Fibroblast of pulmonary artery (primary cell): ENCODE data around the gene UBE2E1.
"Not testable (repeated sequence)": the region's sequence is repeated elsewhere in the genome, so short reads cannot be mapped to it uniquely, and the experiment has no call there.

Experiments used
- DNase-seq: peaks from one replicate; pipeline ENCODE4 v3.0.0-alpha.2; 2010; ENCODE audit warnings: low read depth
- H3K4me3 ChIP-seq: replicated peaks from 2 replicates; pipeline ENCODE4 v1.5.1; 2011; ENCODE audit warnings: low read depth, mild to moderate bottlenecking, control low read depth, low read length, moderate library complexity
- TF ChIP-seq, protein P1 (sequence below): IDR thresholded peaks from 2 replicates; pipeline ENCODE4 v1.5.1; 2011; ENCODE audit warnings: mild to moderate bottlenecking, control low read depth, low read length, inconsistent platforms; ENCODE audit errors: missing control alignments

Gene UBE2E1

DNA sequence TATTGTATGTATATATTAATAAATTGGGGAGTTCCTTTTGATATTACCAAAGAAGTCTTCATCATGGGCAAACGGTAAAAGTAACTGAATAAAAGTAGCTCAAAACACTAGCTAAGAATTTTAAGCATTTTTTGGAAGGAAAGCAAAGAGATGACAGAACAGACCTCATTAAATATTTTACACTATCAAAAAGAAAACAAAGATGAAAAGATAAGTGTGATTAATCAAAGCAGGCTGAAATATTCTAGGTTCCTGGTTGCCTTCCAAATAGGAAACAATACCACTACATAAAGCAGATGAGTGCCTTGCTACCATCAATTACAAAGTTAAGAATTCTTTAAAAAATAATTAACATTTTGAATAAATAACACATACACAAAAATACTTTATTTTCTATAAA lies 107.4 kb downstream of the UBE2E1 start:
- no peak for DNase-seq
- no peak overlapping the region for H3K4me3 ChIP-seq
- TF ChIP-seq, protein P1, sequence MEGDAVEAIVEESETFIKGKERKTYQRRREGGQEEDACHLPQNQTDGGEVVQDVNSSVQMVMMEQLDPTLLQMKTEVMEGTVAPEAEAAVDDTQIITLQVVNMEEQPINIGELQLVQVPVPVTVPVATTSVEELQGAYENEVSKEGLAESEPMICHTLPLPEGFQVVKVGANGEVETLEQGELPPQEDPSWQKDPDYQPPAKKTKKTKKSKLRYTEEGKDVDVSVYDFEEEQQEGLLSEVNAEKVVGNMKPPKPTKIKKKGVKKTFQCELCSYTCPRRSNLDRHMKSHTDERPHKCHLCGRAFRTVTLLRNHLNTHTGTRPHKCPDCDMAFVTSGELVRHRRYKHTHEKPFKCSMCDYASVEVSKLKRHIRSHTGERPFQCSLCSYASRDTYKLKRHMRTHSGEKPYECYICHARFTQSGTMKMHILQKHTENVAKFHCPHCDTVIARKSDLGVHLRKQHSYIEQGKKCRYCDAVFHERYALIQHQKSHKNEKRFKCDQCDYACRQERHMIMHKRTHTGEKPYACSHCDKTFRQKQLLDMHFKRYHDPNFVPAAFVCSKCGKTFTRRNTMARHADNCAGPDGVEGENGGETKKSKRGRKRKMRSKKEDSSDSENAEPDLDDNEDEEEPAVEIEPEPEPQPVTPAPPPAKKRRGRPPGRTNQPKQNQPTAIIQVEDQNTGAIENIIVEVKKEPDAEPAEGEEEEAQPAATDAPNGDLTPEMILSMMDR: no peak

DNA sequence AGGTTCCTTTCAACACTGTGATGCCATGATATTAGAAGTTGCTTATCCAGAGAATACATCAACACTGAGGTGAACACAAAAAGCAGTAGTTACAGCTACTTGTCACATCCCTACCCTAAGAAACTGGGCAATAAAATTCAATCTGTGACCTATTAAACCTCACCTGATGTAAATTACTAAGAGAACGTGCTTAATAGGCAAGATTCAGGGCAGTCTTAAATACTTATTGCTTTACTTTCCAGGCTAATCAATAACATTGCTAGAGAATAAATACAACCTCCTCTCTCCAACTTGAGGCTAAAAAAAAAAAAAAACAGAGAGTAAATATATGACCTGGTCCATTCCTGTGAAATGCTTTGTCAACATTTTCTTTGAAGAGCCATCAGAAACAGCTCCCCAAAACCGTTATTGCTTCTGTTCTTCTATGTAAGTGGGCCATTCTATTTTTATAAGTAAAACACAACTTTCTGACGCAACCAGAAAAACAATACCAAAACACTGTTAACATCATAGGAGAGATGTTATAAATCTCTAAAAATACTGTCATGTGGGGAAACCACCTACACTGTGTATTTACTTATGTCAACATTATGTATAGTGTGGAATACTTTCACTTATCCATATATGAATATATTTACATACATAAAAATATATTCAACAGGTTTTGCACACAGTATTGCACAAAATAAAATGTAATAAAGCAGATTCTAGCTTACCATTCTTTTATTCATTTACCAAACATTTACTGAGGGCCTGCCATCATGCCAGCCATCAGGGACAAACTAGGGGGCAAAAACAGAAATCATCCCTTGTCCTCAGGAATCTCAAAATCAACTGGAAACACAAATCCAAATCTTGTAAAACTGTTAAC lies 108.4 kb downstream of the UBE2E1 start:
- no peak overlapping the region for H3K4me3 ChIP-seq
- TF ChIP-seq, protein P1: no peak
- no peak for DNase-seq

DNA sequence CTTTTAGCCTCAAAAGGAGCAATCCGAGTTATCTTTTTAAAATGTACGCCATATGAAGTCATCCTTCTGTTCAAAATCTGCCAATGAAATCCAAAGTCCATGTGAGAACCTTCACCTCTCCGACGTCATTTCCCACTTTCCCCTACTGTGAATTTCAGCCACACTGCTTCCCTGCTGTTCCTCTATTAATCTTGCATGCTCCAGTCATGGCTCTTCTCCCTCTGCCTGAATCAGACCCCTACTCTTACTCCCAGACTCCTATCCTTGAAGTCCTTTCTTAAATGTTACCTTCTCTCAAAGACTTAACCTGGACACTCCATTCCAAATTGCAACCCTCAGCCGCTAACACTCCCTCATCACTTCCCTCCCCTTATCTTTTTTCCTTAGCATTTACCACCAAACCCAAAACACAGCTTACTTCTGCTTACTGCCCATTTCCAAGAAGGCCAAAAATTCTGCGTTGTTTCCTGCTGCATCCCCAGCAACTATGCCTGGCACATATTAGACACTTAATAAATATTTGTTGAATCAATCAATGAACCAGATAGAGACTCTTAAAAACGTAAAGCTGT lies 109.9 kb downstream of the UBE2E1 start:
- peak; percentile 67 for DNase-seq
- peak overlapping the region; percentile 99 for H3K4me3 ChIP-seq
- TF ChIP-seq, protein P1: no peak

DNA sequence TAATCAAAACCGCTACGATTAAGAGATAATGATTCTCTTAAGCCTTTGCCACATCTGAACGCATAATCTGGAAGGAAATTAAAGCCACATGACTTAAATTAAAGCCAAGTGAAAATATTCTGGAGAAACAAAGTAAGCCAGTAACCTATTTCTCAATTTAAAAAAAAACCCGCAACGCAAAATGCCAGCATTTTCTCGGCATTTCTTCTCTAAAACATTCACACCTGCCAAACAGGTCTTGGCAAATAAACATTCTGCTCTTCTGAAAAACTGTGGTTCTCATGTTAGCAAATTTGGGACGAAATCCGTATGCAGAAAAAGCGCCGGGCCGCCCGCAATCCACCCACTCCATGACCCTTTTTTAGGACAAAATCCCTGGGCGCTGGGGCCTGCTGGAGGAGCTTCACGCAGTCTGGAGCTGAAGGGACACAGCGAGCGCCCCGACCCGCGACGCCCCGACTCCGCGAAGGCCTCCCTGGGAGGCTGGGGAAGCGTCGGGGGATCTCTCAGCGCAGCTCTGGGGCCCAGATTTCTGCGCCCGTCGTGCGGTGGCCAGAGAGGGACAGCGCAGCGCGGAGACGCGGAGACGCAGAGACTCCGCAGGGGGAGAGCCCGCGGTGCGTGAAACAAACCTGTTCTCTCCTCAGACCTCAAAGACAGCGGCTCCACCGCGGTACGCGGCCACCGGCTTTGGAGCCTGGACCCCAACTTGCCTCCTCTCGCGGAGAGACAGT lies 110.6 kb downstream of the UBE2E1 start:
- no peak for DNase-seq
- TF ChIP-seq, protein P1: no peak
- H3K4me3 ChIP-seq: peak overlapping the region; percentile 99

DNA sequence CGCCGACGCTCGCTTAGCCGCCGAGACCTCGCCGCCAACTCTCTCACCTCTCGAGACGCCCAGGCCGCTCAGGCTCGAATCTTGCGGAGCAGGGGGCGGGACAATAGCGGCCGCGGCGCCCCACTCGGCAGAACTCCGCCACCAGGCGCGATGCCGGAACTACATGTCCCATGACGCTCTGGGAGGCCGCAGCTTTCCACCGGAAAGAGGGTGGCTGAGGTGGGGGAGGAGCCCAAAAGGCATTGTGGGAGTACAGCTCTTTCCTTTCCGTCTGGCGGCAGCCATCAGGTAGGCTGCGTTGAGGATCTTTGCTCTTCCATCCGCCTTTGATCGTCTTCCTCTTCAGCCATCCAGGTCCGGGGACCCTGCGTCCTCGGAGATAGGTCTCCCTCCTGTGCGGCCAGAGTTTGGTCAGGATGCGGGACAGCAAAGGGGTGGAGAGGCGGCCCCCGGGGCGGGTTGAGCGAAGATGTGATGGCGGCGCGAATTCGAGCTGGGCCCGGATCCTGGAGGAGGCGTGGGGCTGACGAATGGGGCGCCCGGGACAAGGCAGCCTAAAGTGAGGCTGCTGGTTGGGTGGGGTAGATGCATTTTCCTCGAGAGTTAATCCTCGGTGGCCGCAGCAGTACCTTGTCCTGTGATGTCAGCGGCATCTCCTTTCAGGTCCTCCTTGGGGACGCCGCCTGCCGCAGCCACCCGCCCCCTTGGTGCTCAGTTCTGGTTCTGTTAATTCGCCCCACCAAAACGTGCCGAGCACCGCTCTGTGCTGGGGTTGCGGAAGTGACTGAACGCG lies 111.3 kb downstream of the UBE2E1 start, which contains the start of the genes NKIRAS1 and RPL15:
TSS of gene NKIRAS1 (minus strand) at position 105 of the 793 bp plus-strand sequence. CDS start 6,086 bp downstream, outside the sequence.
TSS of gene RPL15 (plus strand) at position 247 of the 793 bp plus-strand sequence. CDS start 728 bp downstream, outside the sequence.
- TF ChIP-seq, protein P1: peak; percentile 44
- peak; percentile 98 for DNase-seq
- H3K4me3 ChIP-seq: peak within 1 kb of the TSS; percentile 99

DNA sequence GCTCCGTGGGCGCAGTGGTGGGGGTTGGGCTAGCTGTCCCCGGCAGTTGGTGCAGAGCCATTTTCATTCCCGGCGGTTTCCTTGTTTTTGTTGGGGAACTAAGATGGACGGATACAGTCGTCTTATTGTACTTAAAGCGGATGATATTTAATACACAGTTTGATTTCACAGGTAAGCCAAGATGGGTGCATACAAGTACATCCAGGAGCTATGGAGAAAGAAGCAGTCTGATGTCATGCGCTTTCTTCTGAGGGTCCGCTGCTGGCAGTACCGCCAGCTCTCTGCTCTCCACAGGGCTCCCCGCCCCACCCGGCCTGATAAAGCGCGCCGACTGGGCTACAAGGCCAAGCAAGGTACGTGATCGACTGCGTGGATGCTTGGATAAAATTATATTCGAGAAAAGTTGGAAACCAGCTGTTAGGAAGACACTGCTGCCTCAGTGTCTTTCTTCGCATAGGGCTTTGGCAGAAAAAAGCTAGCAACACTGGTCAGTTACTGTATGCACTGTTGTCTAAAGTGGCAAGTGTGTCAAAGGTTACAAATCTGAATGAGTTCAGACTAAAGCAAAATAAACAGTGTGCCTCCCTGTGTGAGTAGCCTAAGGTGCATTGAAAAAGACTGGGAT lies 112.0 kb downstream of the UBE2E1 start:
- DNase-seq: peak; percentile 54
- H3K4me3 ChIP-seq: peak overlapping the region; percentile 99

DNA sequence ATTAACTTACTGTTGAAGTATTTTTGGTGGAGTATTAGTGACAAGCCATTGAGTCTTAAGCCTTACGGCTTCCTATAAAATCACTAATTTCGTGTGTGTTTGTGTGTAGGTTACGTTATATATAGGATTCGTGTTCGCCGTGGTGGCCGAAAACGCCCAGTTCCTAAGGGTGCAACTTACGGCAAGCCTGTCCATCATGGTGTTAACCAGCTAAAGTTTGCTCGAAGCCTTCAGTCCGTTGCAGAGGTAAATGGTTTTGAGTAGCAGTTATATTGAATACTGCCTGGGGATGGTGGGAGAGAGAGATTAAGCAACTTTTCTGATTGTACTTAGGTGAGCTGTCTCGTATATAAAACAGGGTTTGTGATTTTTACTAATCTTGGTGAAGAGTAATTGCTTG lies 112.6 kb downstream of the UBE2E1 start:
- H3K4me3 ChIP-seq: peak overlapping the region; percentile 99
- not testable (repeated sequence) for DNase-seq
